Neural progenitor cell (in vitro differentiated cells): Measurements from ENCODE around the gene RAET1G. TPM values are rescaled to one million over a fixed set of nuclear protein-coding genes. Genes with fewer than 3 reads are reported as not detected.
A peak's percentile ranks its signal among the peaks of the same experiment; 100 is the strongest.
"Not testable (repeated sequence)": the region's sequence is repeated elsewhere in the genome, so short reads cannot be mapped to it uniquely, and the experiment has no call there.

ENCODE experiments used
- DNase-seq: peaks from one replicate; pipeline ENCODE4 v3.0.0-alpha.2; 2016; ENCODE audit warnings: low spot score
- H2AFZ ChIP-seq: fragments of 200-600 bp; sonication (generic); replicated peaks from 2 replicates; pipeline ENCODE4 v1.6.1; 2016; ENCODE audit warnings: antibody characterized with exemption
- H3F3A ChIP-seq: fragments of 200-600 bp; sonication (generic); 2 replicates; pipeline ENCODE4 v1.6.1; 2016; ENCODE audit warnings: antibody characterized with exemption, low read depth
- H3K27ac ChIP-seq: fragments of 200-600 bp; sonication (generic); 2 replicates; pipeline ENCODE4 v1.5.1; 2016; ENCODE audit warnings: mild to moderate bottlenecking
- H3K27me3 ChIP-seq: fragments of 200-600 bp; sonication (generic); 2 replicates; pipeline ENCODE4 v1.6.1; 2016; ENCODE audit warnings: mild to moderate bottlenecking, moderate library complexity
- H3K36me3 ChIP-seq: fragments of 200-600 bp; sonication (generic); 2 replicates; pipeline ENCODE4 v1.5.1; 2016
- H3K4me1 ChIP-seq: fragments of 200-600 bp; sonication (generic); 2 replicates; pipeline ENCODE4 v1.6.1; 2016; ENCODE audit warnings: mixed run types
- H3K4me2 ChIP-seq: fragments of 200-600 bp; sonication (generic); 2 replicates; pipeline ENCODE4 v1.6.1; 2016
- H3K4me3 ChIP-seq: fragments of 200-600 bp; sonication (generic); 2 replicates; pipeline ENCODE4 v1.5.1; 2016
- H3K79me2 ChIP-seq: fragments of 200-600 bp; sonication (generic); 2 replicates; pipeline ENCODE4 v1.6.1; 2016; ENCODE audit warnings: low read depth
- H3K9ac ChIP-seq: fragments of 200-600 bp; sonication (generic); 2 replicates; pipeline ENCODE4 v1.6.1; 2016
- H3K9me3 ChIP-seq: fragments of 200-600 bp; sonication (generic); 2 replicates; pipeline ENCODE4 v1.5.1; 2016; ENCODE audit warnings: low read depth
- H4K20me1 ChIP-seq: fragments of 200-600 bp; sonication (generic); 2 replicates; pipeline ENCODE4 v1.6.1; 2016; ENCODE audit warnings: low read depth
- H3K27ac Mint-ChIP-seq: 3 replicates; pipeline ENCODE4 v1.8.0; 2021; ENCODE audit warnings: mixed read lengths
- H3K27me3 Mint-ChIP-seq: 2 replicates; pipeline ENCODE4 v1.8.0; 2022; ENCODE audit warnings: low read depth, mild to moderate bottlenecking, inconsistent platforms, moderate library complexity, mixed read lengths; ENCODE audit not compliant: insufficient read depth
- H3K36me3 Mint-ChIP-seq: 3 replicates; pipeline ENCODE4 v1.8.0; 2021; ENCODE audit warnings: mixed read lengths
- H3K4me1 Mint-ChIP-seq: 3 replicates; pipeline ENCODE4 v1.8.0; 2021; ENCODE audit warnings: mixed read lengths
- H3K4me3 Mint-ChIP-seq: 3 replicates; pipeline ENCODE4 v1.8.0; 2021; ENCODE audit warnings: mild to moderate bottlenecking, moderate library complexity, mixed read lengths
- H3K9me3 Mint-ChIP-seq: 3 replicates; pipeline ENCODE4 v1.8.0; 2020; ENCODE audit warnings: mixed read lengths
- EZH2 ChIP-seq: fragments of 200-600 bp; sonication (generic); IDR thresholded peaks from 2 replicates; pipeline ENCODE4 v1.6.1; 2017; ENCODE audit warnings: antibody characterized with exemption, mild to moderate bottlenecking, moderate library complexity
- EZH2phosphoT487 ChIP-seq: fragments of 200-600 bp; sonication (generic); IDR thresholded peaks from 2 replicates; pipeline ENCODE4 v1.6.1; 2017; ENCODE audit warnings: antibody characterized with exemption
- total RNA-seq: library from RNA; depleted of rRNA; stranded (reverse); fragments of >200 nt; gene quantifications from 2 replicates; pipeline ENCODE4 v1.2.3, GENCODE V29; 2015; ENCODE audit warnings: low replicate concordance
- TF ChIP-seq, protein P1 (sequence below): fragments of 200-600 bp; sonication (generic); IDR thresholded peaks from 2 replicates; pipeline ENCODE4 v1.5.1; 2017; ENCODE audit warnings: antibody characterized with exemption, mild to moderate bottlenecking

Gene RAET1G
- total RNA-seq, 1 donor from 2014 or later: not detected

DNA sequence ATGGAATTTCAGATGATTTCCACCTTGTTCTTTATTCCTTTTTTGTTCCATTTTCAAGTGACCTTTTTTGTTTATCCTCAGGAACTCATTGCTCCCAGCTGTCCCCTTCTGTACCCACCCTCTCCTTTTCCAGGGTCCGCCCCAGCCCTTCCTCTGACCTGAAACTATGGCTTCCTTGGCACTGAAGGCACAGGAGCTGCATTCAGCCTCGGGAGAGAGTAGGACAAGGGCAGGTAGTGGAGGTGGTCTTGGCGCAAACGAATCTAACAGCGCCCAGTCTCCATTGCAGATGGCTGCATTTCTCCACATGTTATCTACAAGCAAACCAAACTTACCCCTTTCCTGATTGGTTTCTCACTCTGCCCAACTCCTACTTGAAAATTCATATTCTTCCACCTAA lies 10.1 kb upstream of the RAET1G start:
- Mint-ChIP-seq H3K4me1 (no peaks in the 10 kb centered on the region), H3K4me3 (no peak overlapping the region), H3K27me3 (peaks cover 78% of the 10 kb centered on the region), H3K36me3 (no peaks in the 10 kb centered on the region), H3K9me3 (no peaks in the 10 kb centered on the region), H3K27ac (no peak overlapping the region)
- Histone ChIP-seq H3F3A (no peaks in the 10 kb centered on the region), H3K9ac (no peak overlapping the region), H3K79me2 (no peaks in the 10 kb centered on the region), H3K27ac (no peak overlapping the region), H4K20me1 (no peaks in the 10 kb centered on the region), H3K9me3 (no peaks in the 10 kb centered on the region), H3K27me3 (peaks cover 100% of the 10 kb centered on the region), H3K36me3 (no peaks in the 10 kb centered on the region), H2AFZ (no peak overlapping the region), H3K4me2 (no peak overlapping the region), H3K4me3 (no peak overlapping the region), H3K4me1 (no peaks in the 10 kb centered on the region)
- DNase-seq: no peak
- no peak for TF ChIP-seq EZH2phosphoT487
- TF ChIP-seq EZH2: no peak
- TF ChIP-seq, protein P1, sequence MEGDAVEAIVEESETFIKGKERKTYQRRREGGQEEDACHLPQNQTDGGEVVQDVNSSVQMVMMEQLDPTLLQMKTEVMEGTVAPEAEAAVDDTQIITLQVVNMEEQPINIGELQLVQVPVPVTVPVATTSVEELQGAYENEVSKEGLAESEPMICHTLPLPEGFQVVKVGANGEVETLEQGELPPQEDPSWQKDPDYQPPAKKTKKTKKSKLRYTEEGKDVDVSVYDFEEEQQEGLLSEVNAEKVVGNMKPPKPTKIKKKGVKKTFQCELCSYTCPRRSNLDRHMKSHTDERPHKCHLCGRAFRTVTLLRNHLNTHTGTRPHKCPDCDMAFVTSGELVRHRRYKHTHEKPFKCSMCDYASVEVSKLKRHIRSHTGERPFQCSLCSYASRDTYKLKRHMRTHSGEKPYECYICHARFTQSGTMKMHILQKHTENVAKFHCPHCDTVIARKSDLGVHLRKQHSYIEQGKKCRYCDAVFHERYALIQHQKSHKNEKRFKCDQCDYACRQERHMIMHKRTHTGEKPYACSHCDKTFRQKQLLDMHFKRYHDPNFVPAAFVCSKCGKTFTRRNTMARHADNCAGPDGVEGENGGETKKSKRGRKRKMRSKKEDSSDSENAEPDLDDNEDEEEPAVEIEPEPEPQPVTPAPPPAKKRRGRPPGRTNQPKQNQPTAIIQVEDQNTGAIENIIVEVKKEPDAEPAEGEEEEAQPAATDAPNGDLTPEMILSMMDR: no peak

DNA sequence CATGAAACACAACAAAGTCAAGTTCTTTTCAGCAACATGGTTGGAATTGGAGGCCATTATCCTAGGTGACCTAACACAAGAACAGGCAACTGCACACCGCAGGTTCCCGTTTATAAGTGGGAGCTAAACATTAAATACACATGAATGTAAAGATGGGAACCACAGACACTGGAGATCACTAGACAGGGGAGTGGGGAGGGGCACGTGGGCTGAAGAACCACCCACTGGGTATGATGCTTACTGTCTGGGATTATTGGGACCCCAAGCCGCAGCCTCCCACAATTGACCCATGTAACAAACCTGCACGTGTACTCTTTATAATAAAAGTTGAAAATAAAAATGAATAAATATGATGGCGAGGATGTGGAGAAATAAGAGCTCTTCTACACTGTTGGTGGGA lies 8.6 kb upstream of the RAET1G start:
- no peaks in the 10 kb centered on the region for H4K20me1 ChIP-seq
- H3K27me3 Mint-ChIP-seq: peaks cover 69% of the 10 kb centered on the region
- no peak overlapping the region for H2AFZ ChIP-seq
- H3K36me3 ChIP-seq: no peaks in the 10 kb centered on the region
- peaks cover 100% of the 10 kb centered on the region for H3K27me3 ChIP-seq
- no peaks in the 10 kb centered on the region for H3K4me1 Mint-ChIP-seq
- H3K4me1 ChIP-seq: no peaks in the 10 kb centered on the region
- H3K4me3 Mint-ChIP-seq: no peak overlapping the region
- H3K9me3 ChIP-seq: no peaks in the 10 kb centered on the region
- H3K4me2 ChIP-seq: no peak overlapping the region
- no peak overlapping the region for H3K27ac Mint-ChIP-seq
- DNase-seq: no peak
- H3K27ac ChIP-seq: no peak overlapping the region
- H3K36me3 Mint-ChIP-seq: no peaks in the 10 kb centered on the region
- no peaks in the 10 kb centered on the region for H3F3A ChIP-seq
- no peak overlapping the region for H3K4me3 ChIP-seq
- no peak overlapping the region for H3K9ac ChIP-seq
- TF ChIP-seq EZH2 (no peak), EZH2phosphoT487 (no peak)
- TF ChIP-seq, protein P1: no peak
- H3K79me2 ChIP-seq: no peaks in the 10 kb centered on the region
- no peaks in the 10 kb centered on the region for H3K9me3 Mint-ChIP-seq

DNA sequence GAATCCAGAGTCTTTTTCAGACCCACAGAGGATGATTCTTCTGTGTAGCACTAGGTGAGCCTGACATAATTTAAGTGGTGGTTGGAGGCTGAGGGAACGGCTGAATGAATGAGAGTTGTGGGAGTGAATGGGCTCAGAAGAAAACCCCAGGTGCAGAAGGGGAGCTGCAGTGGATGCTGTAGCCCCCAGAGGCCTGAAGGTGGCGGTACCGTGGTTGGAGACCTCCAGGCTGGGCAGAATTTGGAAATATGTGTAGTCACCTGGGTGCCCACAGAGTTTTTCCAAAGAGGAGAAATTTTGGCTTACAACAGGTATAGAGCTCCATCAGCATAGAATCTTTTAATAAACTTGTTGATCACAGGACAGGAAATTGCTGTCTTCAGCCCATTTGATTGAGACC lies 6.5 kb upstream of the RAET1G start:
- Histone ChIP-seq H3K4me1 (no peaks in the 10 kb centered on the region), H2AFZ (no peak overlapping the region), H4K20me1 (peaks cover 10% of the 10 kb centered on the region), H3K27me3 (peaks cover 100% of the 10 kb centered on the region), H3K4me3 (no peak overlapping the region), H3K27ac (no peak overlapping the region), H3K9me3 (no peaks in the 10 kb centered on the region), H3K9ac (no peak overlapping the region), H3K36me3 (no peaks in the 10 kb centered on the region), H3F3A (no peaks in the 10 kb centered on the region), H3K4me2 (no peak overlapping the region), H3K79me2 (no peaks in the 10 kb centered on the region)
- no peak for TF ChIP-seq EZH2
- TF ChIP-seq, protein P1: peak; percentile 72
- Mint-ChIP-seq H3K9me3 (peaks cover 3% of the 10 kb centered on the region), H3K27me3 (peaks cover 66% of the 10 kb centered on the region), H3K36me3 (no peaks in the 10 kb centered on the region), H3K4me3 (no peak overlapping the region), H3K27ac (no peak overlapping the region), H3K4me1 (peaks cover 2% of the 10 kb centered on the region)
- DNase-seq: peak; percentile 66

DNA sequence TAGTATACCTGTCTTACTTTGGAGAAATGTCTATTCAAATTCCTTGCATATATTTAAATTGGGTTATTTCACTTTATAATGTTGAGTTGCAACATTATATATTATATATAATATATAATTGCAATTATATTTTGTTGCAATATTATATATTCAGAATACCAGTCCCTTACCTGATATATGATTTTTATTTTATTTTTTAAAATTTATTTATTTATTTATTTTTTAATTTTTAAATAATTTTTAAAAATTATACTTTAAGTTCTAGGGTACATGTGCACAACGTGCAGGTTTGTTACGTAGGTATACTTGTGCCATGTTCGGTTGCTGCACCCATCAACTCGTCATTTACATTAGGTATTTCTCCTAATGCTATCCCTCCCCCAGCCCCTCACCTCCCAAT lies 4.1 kb upstream of the RAET1G start:
- H3K36me3 ChIP-seq, H3K27ac ChIP-seq, H3K36me3 Mint-ChIP-seq, H3K9ac ChIP-seq, H3K4me3 Mint-ChIP-seq, H3K9me3 ChIP-seq, H3K9me3 Mint-ChIP-seq, H3K79me2 ChIP-seq, DNase-seq, H2AFZ ChIP-seq, H3K4me2 ChIP-seq, H3K4me3 ChIP-seq, H3F3A ChIP-seq, H3K4me1 ChIP-seq, H3K27ac Mint-ChIP-seq: not testable (repeated sequence)
- H3K27me3 Mint-ChIP-seq: peaks cover 71% of the 10 kb centered on the region
- peaks cover 11% of the 10 kb centered on the region for H3K4me1 Mint-ChIP-seq
- peaks cover 100% of the 10 kb centered on the region for H3K27me3 ChIP-seq
- peaks cover 16% of the 10 kb centered on the region for H4K20me1 ChIP-seq
